Neural cell (in vitro differentiated cells): ENCODE data around the gene BPIFB6.

Experiments
- EP300 ChIP-seq: fragments of 450-650 bp; conservative IDR thresholded peaks from 2 replicates; pipeline ENCODE4 v1.6.1; 2014; ENCODE audit warnings: antibody characterized with exemption, mild to moderate bottlenecking, moderate library complexity; ENCODE audit not compliant: poor library complexity, severe bottlenecking
- MXI1 ChIP-seq: fragments of 450-650 bp; conservative IDR thresholded peaks from 2 replicates; pipeline ENCODE4 v1.6.1; 2014; ENCODE audit warnings: antibody characterized with exemption, mild to moderate bottlenecking; ENCODE audit not compliant: poor library complexity, severe bottlenecking
- POLR2AphosphoS5 ChIP-seq: IDR thresholded peaks from 2 replicates; pipeline ENCODE4 v1.6.1; 2012
- RAD21 ChIP-seq: fragments of 450-650 bp; conservative IDR thresholded peaks from 2 replicates; pipeline ENCODE4 v1.6.1; 2014; ENCODE audit warnings: antibody characterized with exemption, mild to moderate bottlenecking, moderate library complexity
- SMC3 ChIP-seq: fragments of 450-650 bp; conservative IDR thresholded peaks from 2 replicates; pipeline ENCODE4 v1.6.1; 2014; ENCODE audit warnings: antibody characterized with exemption, mild to moderate bottlenecking, moderate library complexity; ENCODE audit not compliant: poor library complexity
- TAF1 ChIP-seq: IDR thresholded peaks from 2 replicates; pipeline ENCODE4 v1.6.1; 2012; ENCODE audit warnings: low read depth
- TF ChIP-seq, protein P1 (sequence below): fragments of 450-650 bp; IDR thresholded peaks from 2 replicates; pipeline ENCODE4 v1.5.1; 2014; ENCODE audit warnings: antibody characterized with exemption, mild to moderate bottlenecking, moderate library complexity; ENCODE audit not compliant: poor library complexity, severe bottlenecking
- TF ChIP-seq, protein P2 (sequence below): IDR thresholded peaks from 2 replicates; pipeline ENCODE4 v1.6.1; 2012; ENCODE audit warnings: borderline replicate concordance

DNA sequence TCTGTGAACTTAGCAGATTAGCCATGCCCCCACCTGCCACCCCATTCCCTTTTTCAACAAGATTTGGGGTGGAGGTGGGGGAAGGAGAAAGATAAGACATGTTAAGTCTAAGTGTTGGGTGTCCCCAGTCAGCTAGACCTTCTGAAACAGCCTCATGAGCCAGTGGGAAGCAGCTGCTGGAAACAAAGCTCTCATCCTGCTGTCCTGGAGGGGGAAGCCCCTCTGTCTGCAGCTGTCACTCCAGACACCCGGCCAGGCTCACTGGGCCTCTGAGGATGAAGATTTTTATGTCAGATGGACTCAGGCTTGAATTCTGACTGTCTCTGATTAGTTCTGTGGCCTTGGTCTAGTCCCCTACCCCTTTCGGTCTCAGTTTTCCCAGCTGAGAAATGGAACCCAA lies 23.3 kb downstream of the BPIFB6 start:
- TF ChIP-seq SMC3, result no peak
- TF ChIP-seq EP300, result no peak
- TF ChIP-seq RAD21, result no peak
- TF ChIP-seq, protein P1, sequence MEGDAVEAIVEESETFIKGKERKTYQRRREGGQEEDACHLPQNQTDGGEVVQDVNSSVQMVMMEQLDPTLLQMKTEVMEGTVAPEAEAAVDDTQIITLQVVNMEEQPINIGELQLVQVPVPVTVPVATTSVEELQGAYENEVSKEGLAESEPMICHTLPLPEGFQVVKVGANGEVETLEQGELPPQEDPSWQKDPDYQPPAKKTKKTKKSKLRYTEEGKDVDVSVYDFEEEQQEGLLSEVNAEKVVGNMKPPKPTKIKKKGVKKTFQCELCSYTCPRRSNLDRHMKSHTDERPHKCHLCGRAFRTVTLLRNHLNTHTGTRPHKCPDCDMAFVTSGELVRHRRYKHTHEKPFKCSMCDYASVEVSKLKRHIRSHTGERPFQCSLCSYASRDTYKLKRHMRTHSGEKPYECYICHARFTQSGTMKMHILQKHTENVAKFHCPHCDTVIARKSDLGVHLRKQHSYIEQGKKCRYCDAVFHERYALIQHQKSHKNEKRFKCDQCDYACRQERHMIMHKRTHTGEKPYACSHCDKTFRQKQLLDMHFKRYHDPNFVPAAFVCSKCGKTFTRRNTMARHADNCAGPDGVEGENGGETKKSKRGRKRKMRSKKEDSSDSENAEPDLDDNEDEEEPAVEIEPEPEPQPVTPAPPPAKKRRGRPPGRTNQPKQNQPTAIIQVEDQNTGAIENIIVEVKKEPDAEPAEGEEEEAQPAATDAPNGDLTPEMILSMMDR, result no peak
- TF ChIP-seq, protein P2, sequence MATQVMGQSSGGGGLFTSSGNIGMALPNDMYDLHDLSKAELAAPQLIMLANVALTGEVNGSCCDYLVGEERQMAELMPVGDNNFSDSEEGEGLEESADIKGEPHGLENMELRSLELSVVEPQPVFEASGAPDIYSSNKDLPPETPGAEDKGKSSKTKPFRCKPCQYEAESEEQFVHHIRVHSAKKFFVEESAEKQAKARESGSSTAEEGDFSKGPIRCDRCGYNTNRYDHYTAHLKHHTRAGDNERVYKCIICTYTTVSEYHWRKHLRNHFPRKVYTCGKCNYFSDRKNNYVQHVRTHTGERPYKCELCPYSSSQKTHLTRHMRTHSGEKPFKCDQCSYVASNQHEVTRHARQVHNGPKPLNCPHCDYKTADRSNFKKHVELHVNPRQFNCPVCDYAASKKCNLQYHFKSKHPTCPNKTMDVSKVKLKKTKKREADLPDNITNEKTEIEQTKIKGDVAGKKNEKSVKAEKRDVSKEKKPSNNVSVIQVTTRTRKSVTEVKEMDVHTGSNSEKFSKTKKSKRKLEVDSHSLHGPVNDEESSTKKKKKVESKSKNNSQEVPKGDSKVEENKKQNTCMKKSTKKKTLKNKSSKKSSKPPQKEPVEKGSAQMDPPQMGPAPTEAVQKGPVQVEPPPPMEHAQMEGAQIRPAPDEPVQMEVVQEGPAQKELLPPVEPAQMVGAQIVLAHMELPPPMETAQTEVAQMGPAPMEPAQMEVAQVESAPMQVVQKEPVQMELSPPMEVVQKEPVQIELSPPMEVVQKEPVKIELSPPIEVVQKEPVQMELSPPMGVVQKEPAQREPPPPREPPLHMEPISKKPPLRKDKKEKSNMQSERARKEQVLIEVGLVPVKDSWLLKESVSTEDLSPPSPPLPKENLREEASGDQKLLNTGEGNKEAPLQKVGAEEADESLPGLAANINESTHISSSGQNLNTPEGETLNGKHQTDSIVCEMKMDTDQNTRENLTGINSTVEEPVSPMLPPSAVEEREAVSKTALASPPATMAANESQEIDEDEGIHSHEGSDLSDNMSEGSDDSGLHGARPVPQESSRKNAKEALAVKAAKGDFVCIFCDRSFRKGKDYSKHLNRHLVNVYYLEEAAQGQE, result no peak
- no peak for TF ChIP-seq POLR2AphosphoS5
- no peak for TF ChIP-seq TAF1
- TF ChIP-seq MXI1, result no peak
